SKM-1 treated with dmso at 0.1 percent for 144 hours (cell line): ENCODE data around the gene CD2.
"Not testable (repeated sequence)": the region's sequence is repeated elsewhere in the genome, so short reads cannot be mapped to it uniquely, and the experiment has no call there.

Experiments
- DNase-seq: peaks from one replicate; lab custom pipeline; 2025; ENCODE audit not compliant: unreplicated experiment; lab: John Stamatoyannopoulos, UW

The CD2 gene

GRCh38 chr1:116756092-116756491 lies 1.9 kb downstream of the CD2 start:
- DNase-seq, result not testable (repeated sequence)

GRCh38 chr1:116758456-116758815 lies 4.2 kb downstream of the CD2 start:
- DNase-seq, result not testable (repeated sequence)

- DNase-seq, result no peak
Measured at GRCh38 chr1:116759636-116760035, 5.4 kb downstream of the CD2 start.

DNA sequence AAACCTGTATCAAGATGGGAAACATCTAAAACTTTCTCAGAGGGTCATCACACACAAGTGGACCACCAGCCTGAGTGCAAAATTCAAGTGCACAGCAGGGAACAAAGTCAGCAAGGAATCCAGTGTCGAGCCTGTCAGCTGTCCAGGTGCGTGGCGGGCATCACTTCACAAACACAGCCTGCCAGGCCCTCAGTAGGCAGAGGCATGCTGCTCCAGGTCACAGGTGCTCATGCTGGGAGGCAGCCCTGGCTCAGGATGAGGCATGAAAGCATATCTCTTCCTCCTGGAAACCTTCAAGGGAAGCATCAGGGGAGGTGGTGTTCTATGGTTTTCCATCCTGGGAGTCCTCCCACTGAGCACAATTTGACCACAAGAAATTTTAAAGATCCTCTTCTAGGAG lies 6.3 kb downstream of the CD2 start:
- DNase-seq, result no peak

- DNase-seq, result no peak
Measured at GRCh38 chr1:116760996-116761665, 6.9 kb downstream of the CD2 start.

GRCh38 chr1:116762281-116762680 lies 8.1 kb downstream of the CD2 start:
- DNase-seq, result no peak

- no peak for DNase-seq
Measured at GRCh38 chr1:116762781-116763115, 8.5 kb downstream of the CD2 start.

- DNase-seq, result no peak
Measured at GRCh38 chr1:116763116-116763786, 9.0 kb downstream of the CD2 start.

DNA sequence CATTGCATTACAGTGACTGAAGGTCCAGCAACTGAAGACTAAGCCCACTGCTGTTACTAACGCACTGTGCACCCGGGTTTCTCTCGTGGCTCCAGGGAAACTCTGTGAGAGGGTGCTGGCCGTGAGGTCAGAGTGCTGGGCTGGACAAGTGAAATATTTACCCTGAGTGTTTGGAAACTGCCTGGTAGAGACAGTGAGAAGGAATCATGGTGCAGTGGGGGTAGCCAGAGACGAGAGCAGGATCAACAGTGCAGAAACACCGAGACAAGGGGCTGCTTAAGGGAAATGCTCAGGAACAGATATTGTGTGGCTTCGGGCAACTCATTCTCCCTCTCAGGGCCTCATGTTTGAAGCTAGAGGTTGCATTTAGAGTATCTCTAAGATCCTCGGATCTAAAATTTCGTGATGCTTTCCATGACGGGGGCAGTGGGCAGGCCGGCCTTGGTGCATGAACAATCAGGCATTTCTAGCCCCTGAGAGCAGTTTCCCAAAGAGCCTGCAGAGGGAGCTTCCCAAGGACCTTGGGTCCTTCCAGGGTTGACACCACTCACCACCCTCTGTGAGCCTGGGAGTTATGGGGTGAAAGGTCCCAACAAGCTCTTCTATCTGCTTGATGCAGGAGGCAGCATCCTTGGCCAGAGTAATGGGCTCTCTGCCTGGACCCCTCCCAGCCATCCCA lies 9.7 kb downstream of the CD2 start:
- peak; percentile 4 for DNase-seq

DNA sequence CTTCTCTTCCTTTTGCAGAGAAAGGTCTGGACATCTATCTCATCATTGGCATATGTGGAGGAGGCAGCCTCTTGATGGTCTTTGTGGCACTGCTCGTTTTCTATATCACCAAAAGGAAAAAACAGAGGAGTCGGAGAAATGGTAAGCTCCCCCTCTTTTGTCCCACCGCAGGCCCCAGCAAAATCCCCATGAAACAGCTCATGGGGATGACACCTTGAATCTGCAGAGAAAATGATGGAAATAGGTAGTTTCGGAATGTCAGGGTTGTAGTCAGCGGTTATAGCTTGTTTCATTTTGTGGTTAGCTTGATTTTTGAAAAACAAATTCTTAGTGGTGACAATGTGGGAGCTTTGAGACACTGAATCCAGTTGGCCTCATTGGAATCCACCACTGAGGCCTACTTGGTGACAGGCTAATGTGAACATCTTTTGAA lies 10.3 kb downstream of the CD2 start:
- DNase-seq, result no peak

DNA sequence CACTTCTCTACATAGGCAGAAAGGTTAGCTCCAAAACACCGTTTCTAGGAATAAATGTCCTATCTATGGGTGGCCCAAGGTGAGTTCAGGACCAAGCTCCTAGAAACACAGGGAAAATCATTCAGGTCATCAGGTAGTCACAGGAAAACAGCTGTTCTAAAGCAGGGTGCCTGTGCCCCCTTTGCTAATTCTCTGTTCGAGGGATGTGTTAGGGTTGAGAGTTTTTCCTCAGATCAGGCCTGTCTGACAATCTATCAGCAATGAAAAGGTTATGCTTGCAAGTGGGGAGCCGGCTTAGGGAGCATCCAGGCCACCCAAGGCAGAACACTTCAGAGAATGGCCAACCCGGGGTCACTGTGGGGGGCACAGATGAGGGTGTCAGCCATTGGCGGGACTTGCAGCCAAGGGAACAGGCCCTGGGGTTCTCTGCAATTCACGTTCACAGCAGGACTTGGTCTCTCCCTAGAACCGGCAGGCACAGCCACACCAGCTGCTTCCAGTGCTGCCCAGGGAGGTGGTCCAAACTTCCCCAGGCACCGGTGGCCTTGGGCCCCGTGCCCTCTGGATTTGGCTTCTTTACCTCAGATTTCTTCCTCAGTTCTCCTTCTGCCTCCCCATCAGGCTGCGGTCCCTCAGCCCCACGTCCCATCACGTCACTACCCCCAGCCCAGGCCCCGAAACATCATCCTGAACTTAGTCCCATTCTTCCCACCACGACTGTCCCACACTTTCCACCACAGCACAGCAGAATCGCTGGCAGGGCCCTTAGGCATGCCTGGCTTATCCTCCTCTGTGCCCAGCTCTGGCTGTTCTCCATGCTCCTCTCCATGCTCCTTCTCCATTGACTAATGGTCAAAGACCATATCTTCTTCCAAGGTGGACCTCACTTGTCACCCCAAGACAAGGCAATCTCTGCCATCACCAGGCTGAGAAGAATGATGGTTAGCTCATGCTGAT lies 11.0 kb downstream of the CD2 start:
- DNase-seq, result no peak

DNA sequence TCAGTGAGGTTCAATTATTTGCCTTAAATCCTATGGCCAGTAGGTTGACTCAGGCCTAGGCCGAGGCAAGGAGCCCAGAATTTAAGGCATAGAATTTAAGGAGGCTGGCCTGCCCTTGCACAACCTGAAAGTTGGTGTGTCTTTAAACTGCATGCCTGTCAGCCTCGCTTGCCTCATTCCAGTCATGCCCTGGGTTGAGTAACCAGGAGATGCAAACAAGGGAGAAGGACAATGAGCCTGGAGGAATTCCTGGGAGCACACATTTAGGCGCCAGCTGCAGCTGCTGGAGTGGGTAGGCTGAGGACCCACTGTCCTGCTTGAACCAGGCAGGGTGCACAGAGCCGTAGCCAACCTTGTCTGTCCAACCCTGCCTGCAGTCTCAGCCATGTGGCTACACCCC lies 11.7 kb downstream of the CD2 start:
- no peak for DNase-seq

- DNase-seq, result no peak
Measured at GRCh38 chr1:116766616-116767469, 12.6 kb downstream of the CD2 start.

GRCh38 chr1:116767782-116768382 lies 13.7 kb downstream of the CD2 start:
- no peak for DNase-seq

DNA sequence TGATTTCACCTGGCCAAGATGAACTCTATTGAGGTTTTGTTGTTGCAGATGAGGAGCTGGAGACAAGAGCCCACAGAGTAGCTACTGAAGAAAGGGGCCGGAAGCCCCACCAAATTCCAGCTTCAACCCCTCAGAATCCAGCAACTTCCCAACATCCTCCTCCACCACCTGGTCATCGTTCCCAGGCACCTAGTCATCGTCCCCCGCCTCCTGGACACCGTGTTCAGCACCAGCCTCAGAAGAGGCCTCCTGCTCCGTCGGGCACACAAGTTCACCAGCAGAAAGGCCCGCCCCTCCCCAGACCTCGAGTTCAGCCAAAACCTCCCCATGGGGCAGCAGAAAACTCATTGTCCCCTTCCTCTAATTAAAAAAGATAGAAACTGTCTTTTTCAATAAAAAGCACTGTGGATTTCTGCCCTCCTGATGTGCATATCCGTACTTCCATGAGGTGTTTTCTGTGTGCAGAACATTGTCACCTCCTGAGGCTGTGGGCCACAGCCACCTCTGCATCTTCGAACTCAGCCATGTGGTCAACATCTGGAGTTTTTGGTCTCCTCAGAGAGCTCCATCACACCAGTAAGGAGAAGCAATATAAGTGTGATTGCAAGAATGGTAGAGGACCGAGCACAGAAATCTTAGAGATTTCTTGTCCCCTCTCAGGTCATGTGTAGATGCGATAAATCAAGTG lies 14.3 kb downstream of the CD2 start:
- DNase-seq, result no peak

GRCh38 chr1:116769104-116769452 lies 14.8 kb downstream of the CD2 start:
- no peak for DNase-seq

GRCh38 chr1:116769561-116769977 lies 15.3 kb downstream of the CD2 start:
- DNase-seq, result peak; percentile 41

GRCh38 chr1:116769994-116770393 lies 15.8 kb downstream of the CD2 start:
- no peak for DNase-seq

DNA sequence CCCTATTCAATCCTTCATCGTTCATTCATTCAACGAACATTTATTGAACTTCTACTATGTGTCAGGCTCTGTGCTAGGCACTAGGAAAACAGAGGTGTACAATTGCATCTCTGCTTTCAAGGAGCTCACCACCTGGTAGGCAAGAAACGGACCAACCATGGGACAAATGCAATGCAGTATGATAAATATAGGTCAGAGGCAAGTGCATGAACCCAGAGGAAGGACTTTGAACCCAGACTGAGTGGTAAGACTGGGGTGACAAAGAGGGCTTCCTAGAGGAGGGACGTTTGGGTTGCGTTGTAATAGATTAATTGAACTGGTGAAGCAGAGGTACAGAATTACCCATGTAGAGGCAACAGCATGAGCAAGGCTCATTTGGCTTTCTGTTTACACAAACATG lies 16.4 kb downstream of the CD2 start:
- no peak for DNase-seq
